Subcutaneous abdominal adipose tissue (tissue), 5 donors: ENCODE measurements around the gene FRA10AC1.

Experiments used
- H3K27ac ChIP-seq: one replicate; pipeline ENCODE4 v1.7.0; 2013; ENCODE audit warnings: low read depth, mild to moderate bottlenecking, inconsistent platforms, low read length, moderate library complexity
- H3K27me3 ChIP-seq, 5 donors: one replicate each; pipeline ENCODE4 v1.7.0; 2013; ENCODE audit warnings: low read length in 5 of 5, inconsistent platforms in 1 of 5; ENCODE audit not compliant: control insufficient read depth in 5 of 5, insufficient read depth in 4 of 5
- H3K36me3 ChIP-seq, 5 donors: one replicate each; pipeline ENCODE4 v1.7.0; 2013; ENCODE audit warnings: low read length in 5 of 5; ENCODE audit not compliant: control insufficient read depth in 5 of 5, insufficient read depth in 5 of 5
- H3K4me1 ChIP-seq, 5 donors: one replicate each; pipeline ENCODE4 v1.7.0; 2013; ENCODE audit warnings: low read length in 5 of 5, mild to moderate bottlenecking in 3 of 5, moderate library complexity in 1 of 5; ENCODE audit not compliant: control insufficient read depth in 5 of 5, insufficient read depth in 5 of 5
- H3K4me3 ChIP-seq, 5 donors: one replicate each; pipeline ENCODE4 v1.7.0; 2013; ENCODE audit warnings: low read length in 5 of 5, low read depth in 1 of 5
- H3K9ac ChIP-seq, 5 donors: one replicate each; pipeline ENCODE4 v1.7.0; 2013; ENCODE audit warnings: low read length in 5 of 5, mild to moderate bottlenecking in 4 of 5, moderate library complexity in 3 of 5
- H3K9me3 ChIP-seq, 5 donors: one replicate each; pipeline ENCODE4 v1.7.0; 2013; ENCODE audit warnings: low read length in 5 of 5; ENCODE audit not compliant: control insufficient read depth in 5 of 5
- donor health status: healthy.
- donor health status: healthy.
- donor health status: healthy.
- donor health status: healthy.
- donor health status: healthy.

FRA10AC1 gene

GRCh38 chr10:93654201-93654600 is 48.2 kb downstream of the FRA10AC1 start:
- Histone ChIP-seq H3K36me3 (no peaks in the 10 kb centered on the region), H3K27ac (no peak overlapping the region), H3K9ac (no peak overlapping the region), H3K27me3 (no peaks in the 10 kb centered on the region), H3K9me3 (no peaks in the 10 kb centered on the region), H3K4me3 (no peak overlapping the region), H3K4me1 (no peaks in the 10 kb centered on the region)

- H3K4me1 ChIP-seq = no peaks in the 10 kb centered on the region
- H3K9ac ChIP-seq = no peak overlapping the region
- no peak overlapping the region for H3K27ac ChIP-seq
- no peak overlapping the region for H3K4me3 ChIP-seq
- no peaks in the 10 kb centered on the region for H3K27me3 ChIP-seq
- no peaks in the 10 kb centered on the region for H3K36me3 ChIP-seq
- H3K9me3 ChIP-seq = no peaks in the 10 kb centered on the region
Measured at GRCh38 chr10:93652857-93653256, 49.5 kb downstream of the FRA10AC1 start.

- H3K36me3 ChIP-seq = no peaks in the 10 kb centered on the region
- no peaks in the 10 kb centered on the region for H3K27me3 ChIP-seq
- peaks cover 0 to 2% (median 0%) of the 10 kb centered on the region in 5 donors for H3K9me3 ChIP-seq
- no peak overlapping the region for H3K4me3 ChIP-seq
- H3K27ac ChIP-seq = no peak overlapping the region
- H3K9ac ChIP-seq = no peak overlapping the region
- H3K4me1 ChIP-seq = no peaks in the 10 kb centered on the region
Measured at GRCh38 chr10:93639791-93640190, 62.6 kb downstream of the FRA10AC1 start.

DNA sequence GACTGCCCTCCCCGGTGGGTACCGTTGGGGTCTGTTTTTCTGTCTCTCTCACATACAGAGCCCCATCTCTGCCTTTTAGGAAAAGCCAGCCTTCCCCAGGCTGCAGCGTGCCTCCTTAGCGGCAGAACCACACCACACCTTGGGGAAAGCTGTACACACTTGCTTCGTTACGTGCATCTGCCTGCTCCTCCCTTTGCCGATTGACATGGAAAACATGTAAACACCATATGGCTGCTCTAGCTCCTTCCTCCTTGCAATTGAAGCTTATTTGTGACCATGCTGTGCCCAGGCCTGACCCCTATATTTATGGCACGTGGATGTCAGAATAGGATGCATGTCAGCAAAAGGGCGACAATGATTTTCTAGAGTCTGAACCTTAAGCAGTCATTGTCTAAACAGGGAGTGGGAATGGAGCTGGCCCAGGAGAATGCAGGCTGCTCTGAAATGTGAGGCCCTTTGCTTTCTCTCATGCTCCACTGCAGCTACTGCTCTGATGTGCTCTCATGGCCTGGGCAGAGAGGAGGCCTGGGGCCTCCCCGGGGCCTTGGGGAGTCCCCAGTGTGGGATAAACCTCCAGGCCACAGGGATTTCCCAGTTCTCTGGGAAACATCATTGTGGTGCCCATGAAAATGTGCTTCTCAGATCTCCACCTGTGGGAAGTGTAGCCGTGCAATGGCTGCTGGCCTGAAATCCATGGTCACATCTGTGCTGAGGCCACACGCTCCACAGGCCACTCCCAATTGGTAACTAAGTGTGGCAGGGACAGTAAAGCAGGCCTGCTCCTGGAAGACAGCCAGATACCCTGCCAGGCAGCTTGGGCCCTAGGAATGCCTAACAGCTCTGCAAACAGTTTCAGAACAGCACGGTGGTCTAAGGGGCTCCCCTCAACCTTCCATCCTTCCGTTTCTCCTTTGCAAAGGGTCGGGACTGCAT is 71.5 kb downstream of the FRA10AC1 start:
- no peak overlapping the region for H3K9ac ChIP-seq
- H3K4me3 ChIP-seq = no peak overlapping the region
- peaks cover 0 to 10% (median 0%) of the 10 kb centered on the region in 5 donors for H3K27me3 ChIP-seq
- H3K4me1 ChIP-seq = no peaks in the 10 kb centered on the region
- no peaks in the 10 kb centered on the region for H3K36me3 ChIP-seq
- no peak overlapping the region for H3K27ac ChIP-seq
- no peaks in the 10 kb centered on the region for H3K9me3 ChIP-seq

- H3K9me3 ChIP-seq = no peaks in the 10 kb centered on the region
- no peak overlapping the region for H3K4me3 ChIP-seq
- H3K36me3 ChIP-seq = no peaks in the 10 kb centered on the region
- H3K4me1 ChIP-seq = no peaks in the 10 kb centered on the region
- no peak overlapping the region for H3K27ac ChIP-seq
- H3K9ac ChIP-seq = no peak overlapping the region
- peaks cover 0 to 10% (median 0%) of the 10 kb centered on the region in 5 donors for H3K27me3 ChIP-seq
Measured at GRCh38 chr10:93629647-93630305, 72.6 kb downstream of the FRA10AC1 start.

DNA sequence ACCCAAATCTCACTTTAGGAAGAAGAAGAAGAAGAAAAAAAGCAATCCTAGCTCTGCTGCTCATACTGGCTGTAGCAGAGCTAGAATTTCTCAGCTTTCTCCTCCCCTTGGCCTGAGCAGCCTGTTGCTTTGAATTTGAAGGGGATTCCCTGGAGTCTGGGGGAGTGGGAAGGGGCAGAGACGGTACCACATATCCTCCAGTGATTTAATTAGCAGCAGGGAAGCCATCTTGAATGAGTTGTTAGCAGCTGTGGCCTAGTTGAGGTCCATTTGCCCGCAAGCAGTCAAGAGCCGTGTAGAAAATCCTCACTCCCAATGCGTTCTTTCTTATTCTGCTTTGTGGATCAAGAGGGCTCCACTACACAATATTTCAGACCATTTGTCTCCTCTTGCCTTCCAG is 73.5 kb downstream of the FRA10AC1 start:
- Histone ChIP-seq H3K27me3 (peaks cover 0 to 10% (median 0%) of the 10 kb centered on the region in 5 donors), H3K4me3 (no peak overlapping the region), H3K27ac (no peak overlapping the region)

DNA sequence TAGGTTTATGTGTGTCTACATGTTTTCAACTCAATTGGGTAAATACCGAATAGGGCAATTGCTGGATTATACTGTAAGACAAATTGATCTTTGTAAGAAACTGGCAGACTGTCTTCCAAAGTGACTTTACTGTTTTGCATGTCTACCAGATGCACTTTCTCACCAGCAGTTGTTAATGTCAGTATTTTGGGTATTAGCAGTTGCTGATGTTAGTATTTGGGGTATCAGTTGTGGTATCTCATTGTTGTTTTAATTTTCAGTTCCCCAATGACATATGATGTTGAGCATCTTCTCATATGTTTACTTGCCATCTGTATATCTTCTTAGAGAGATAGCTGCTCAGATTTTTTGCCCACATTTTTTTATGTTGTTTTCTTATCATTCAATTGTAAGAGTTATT is 79.5 kb downstream of the FRA10AC1 start:
- Histone ChIP-seq H3K9me3 (no peaks in the 10 kb centered on the region), H3K9ac (no peak overlapping the region), H3K27me3 (no peaks in the 10 kb centered on the region), H3K4me3 (no peak overlapping the region), H3K36me3 (no peaks in the 10 kb centered on the region), H3K4me1 (no peaks in the 10 kb centered on the region), H3K27ac (no peak overlapping the region)

More for the DNA sequence above, 73.5 kb downstream of the FRA10AC1 start:
- H3K4me1 ChIP-seq = no peaks in the 10 kb centered on the region
- no peak overlapping the region for H3K9ac ChIP-seq
- no peaks in the 10 kb centered on the region for H3K9me3 ChIP-seq
- H3K36me3 ChIP-seq = no peaks in the 10 kb centered on the region

DNA sequence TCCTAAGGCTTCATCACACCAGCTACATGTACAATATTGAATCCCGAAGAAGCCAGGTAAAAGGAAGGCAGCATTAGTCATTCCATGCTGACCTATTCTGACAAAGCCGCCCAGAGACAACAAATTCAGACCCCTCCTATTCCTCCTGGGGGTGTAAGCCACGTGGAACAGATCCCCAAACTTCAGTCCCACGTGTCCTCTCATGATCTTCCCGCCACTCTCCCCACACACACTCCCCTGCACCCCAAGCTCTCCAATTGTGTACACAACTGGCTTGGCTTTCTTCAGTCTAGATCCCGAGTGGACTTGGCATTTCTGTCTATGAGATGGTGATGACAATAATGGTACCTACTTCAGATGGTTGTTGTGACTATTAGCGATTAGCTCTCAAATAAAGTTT is 81.5 kb downstream of the FRA10AC1 start:
- H3K27me3 ChIP-seq = no peaks in the 10 kb centered on the region
- H3K4me1 ChIP-seq = no peaks in the 10 kb centered on the region
- H3K9ac ChIP-seq = no peak overlapping the region
- H3K36me3 ChIP-seq = no peaks in the 10 kb centered on the region
- no peak overlapping the region for H3K27ac ChIP-seq
- no peak overlapping the region for H3K4me3 ChIP-seq
- H3K9me3 ChIP-seq = no peaks in the 10 kb centered on the region
